MM.1S (cell line): ENCODE results near the gene SNRPB2.
A peak's percentile ranks its signal among the peaks of the same experiment; 100 is the strongest.

Experiments
- DNase-seq: peaks from one replicate; pipeline ENCODE4 v3.0.0-alpha.2; 2015
- H2AFZ ChIP-seq: fragments of 300-600 bp; sonication (generic); 2 replicates; pipeline ENCODE4 v1.6.0; 2016; ENCODE audit warnings: antibody characterized with exemption, low read length
- H3F3A ChIP-seq: fragments of 300-600 bp; sonication (generic); 2 replicates; pipeline ENCODE4 v1.6.1; 2016; ENCODE audit warnings: mild to moderate bottlenecking, antibody characterized with exemption, low read length, moderate library complexity, mixed read lengths; ENCODE audit not compliant: insufficient read depth
- H3K27ac ChIP-seq: fragments of 300-600 bp; sonication (generic); 2 replicates; pipeline ENCODE4 v1.5.1; 2016; ENCODE audit warnings: mild to moderate bottlenecking, low read length
- H3K27me3 ChIP-seq: fragments of 300-600 bp; sonication (generic); replicated peaks from 2 replicates; pipeline ENCODE4 v1.6.0; 2016; ENCODE audit warnings: low read length; ENCODE audit not compliant: insufficient read depth
- H3K36me3 ChIP-seq: fragments of 300-600 bp; sonication (generic); replicated peaks from 2 replicates; pipeline ENCODE4 v1.6.1; 2016; ENCODE audit warnings: mild to moderate bottlenecking, low read length, mixed read lengths; ENCODE audit not compliant: insufficient read depth
- H3K4me1 ChIP-seq: fragments of 300-600 bp; sonication (generic); 2 replicates; pipeline ENCODE4 v1.6.1; 2016; ENCODE audit warnings: low read length, mixed read lengths
- H3K4me2 ChIP-seq: fragments of 300-600 bp; sonication (generic); 2 replicates; pipeline ENCODE4 v1.6.0; 2016; ENCODE audit warnings: low read depth, low read length
- H3K4me3 ChIP-seq: fragments of 300-600 bp; sonication (generic); 2 replicates; pipeline ENCODE4 v1.5.1; 2016; ENCODE audit warnings: low read length, mixed read lengths
- H3K79me2 ChIP-seq: fragments of 300-600 bp; sonication (generic); 2 replicates; pipeline ENCODE4 v1.6.1; 2016; ENCODE audit warnings: mixed run types, low read length, mixed read lengths
- H3K9ac ChIP-seq: fragments of 300-600 bp; sonication (generic); 2 replicates; pipeline ENCODE4 v1.6.1; 2016; ENCODE audit warnings: low read length, mixed read lengths
- H3K9me2 ChIP-seq: fragments of 300-600 bp; sonication (generic); replicated peaks from 2 replicates; pipeline ENCODE4 v1.6.1; 2016; ENCODE audit warnings: mild to moderate bottlenecking, low read length, mixed read lengths; ENCODE audit not compliant: insufficient read depth
- H3K9me3 ChIP-seq: fragments of 300-600 bp; sonication (generic); replicated peaks from 2 replicates; pipeline ENCODE4 v1.6.1; 2016; ENCODE audit warnings: mild to moderate bottlenecking, low read length, mixed read lengths; ENCODE audit not compliant: insufficient read depth
- H4K20me1 ChIP-seq: fragments of 300-600 bp; sonication (generic); 2 replicates; pipeline ENCODE4 v1.6.1; 2016; ENCODE audit warnings: mild to moderate bottlenecking, low read length, moderate library complexity, mixed read lengths; ENCODE audit not compliant: insufficient read depth
- CTCF ChIP-seq: fragments of 300-600 bp; sonication (generic); IDR thresholded peaks from 2 replicates; pipeline ENCODE4 v1.5.1; 2016; ENCODE audit warnings: antibody characterized with exemption, low read length, mixed read lengths
- EZH2 ChIP-seq: fragments of 300-600 bp; sonication (generic); optimal IDR thresholded peaks from 2 replicates; pipeline ENCODE3; 2017; ENCODE audit warnings: low read depth, mild to moderate bottlenecking, antibody characterized with exemption, low read length, mixed read lengths
- EZH2phosphoT487 ChIP-seq: fragments of 300-600 bp; sonication (generic); IDR thresholded peaks from 2 replicates; pipeline ENCODE4 v1.6.1; 2018; ENCODE audit warnings: antibody characterized with exemption, low read length

The SNRPB2 gene

GRCh38 chr20:16761305-16761829 lies 31.5 kb downstream of the SNRPB2 start:
- Histone ChIP-seq H3K9ac (no peak overlapping the region), H3K4me1 (0 out of 2 replicates have a peak, but pooled peaks cover 9% of the 10 kb centered on the region), H3K9me2 (no peaks in the 10 kb centered on the region), H3K4me3 (no peak overlapping the region), H3K4me2 (no peak overlapping the region), H3F3A (0 out of 2 replicates have a peak, but pooled peaks cover 3% of the 10 kb centered on the region), H2AFZ (no peak overlapping the region), H3K79me2 (no peaks in the 10 kb centered on the region), H3K9me3 (no peaks in the 10 kb centered on the region), H3K27me3 (0 out of 2 replicates have a peak, but pooled peaks cover 11% of the 10 kb centered on the region), H3K36me3 (no peaks in the 10 kb centered on the region), H4K20me1 (no peaks in the 10 kb centered on the region), H3K27ac (no peak overlapping the region)
- peak; percentile 72 for DNase-seq
- TF ChIP-seq CTCF (peak; percentile 84), EZH2 (no peak)

GRCh38 chr20:16764560-16764959 lies 34.7 kb downstream of the SNRPB2 start:
- no peaks in the 10 kb centered on the region for H3K36me3 ChIP-seq
- no peaks in the 10 kb centered on the region for H3K9me3 ChIP-seq
- TF ChIP-seq EZH2 (no peak), CTCF (no peak), EZH2phosphoT487 (no peak)
- no peak for DNase-seq
- no peaks in the 10 kb centered on the region for H3K79me2 ChIP-seq
- H3K4me1 ChIP-seq: no peaks in the 10 kb centered on the region
- H3K4me3 ChIP-seq: no peak overlapping the region
- H3K27ac ChIP-seq: no peak overlapping the region
- H3K27me3 ChIP-seq: 0 out of 2 replicates have a peak, but pooled peaks cover 10% of the 10 kb centered on the region
- H3K9me2 ChIP-seq: no peaks in the 10 kb centered on the region
- no peak overlapping the region for H3K4me2 ChIP-seq
- H3F3A ChIP-seq: no peaks in the 10 kb centered on the region
- no peak overlapping the region for H3K9ac ChIP-seq
- H2AFZ ChIP-seq: no peak overlapping the region
- no peaks in the 10 kb centered on the region for H4K20me1 ChIP-seq

GRCh38 chr20:16771213-16771612 lies 41.4 kb downstream of the SNRPB2 start:
- no peaks in the 10 kb centered on the region for H3K4me1 ChIP-seq
- TF ChIP-seq EZH2phosphoT487 (no peak), EZH2 (no peak), CTCF (no peak)
- DNase-seq: no peak

More at GRCh38 chr20:16771213-16771612, 41.4 kb downstream of the SNRPB2 start:
- Histone ChIP-seq H3K4me3 (no peak overlapping the region), H3K27ac (no peak overlapping the region), H2AFZ (no peak overlapping the region), H3F3A (no peaks in the 10 kb centered on the region), H3K9ac (no peak overlapping the region), H3K36me3 (no peaks in the 10 kb centered on the region), H3K4me2 (no peak overlapping the region), H3K9me3 (no peaks in the 10 kb centered on the region), H3K27me3 (no peaks in the 10 kb centered on the region), H4K20me1 (no peaks in the 10 kb centered on the region), H3K9me2 (no peaks in the 10 kb centered on the region), H3K79me2 (no peaks in the 10 kb centered on the region)
